ENCODE measurements around the gene PLCH1. TPM values are rescaled to one million over a fixed set of nuclear protein-coding genes. Genes with fewer than 3 reads are reported as not detected.

PLCH1 gene
- total and polyA plus RNA-seq, 2 of the 8 experiments (the other 6 are each of a cell fraction or from before 2014, with no cell fraction given), result 5.8 to 17.2 TPM

GRCh38 chr3:155500194-155500818 is 244.6 kb downstream of the PLCH1 start (continued):
- no peak for TF ChIP-seq MAFK (IDR thresholded peaks at IDR 0.05; ENCODE audit: low read depth, low read length)
- no peak for TF ChIP-seq ZNF274 (IDR thresholded peaks at IDR 0.05; ENCODE audit: borderline replicate concordance, extremely low read depth, low read length)
- no peak for TF ChIP-seq CBX5 (IDR thresholded peaks at IDR 0.05; ENCODE audit: low read depth, low read length)
- TF ChIP-seq TAF7 (optimal IDR thresholded peaks at IDR 0.05; ENCODE audit: borderline replicate concordance, low read depth, low read length), result no peak
- no peak for TF ChIP-seq TEAD4 (IDR thresholded peaks at IDR 0.05; ENCODE audit: low read depth, low read length)

Data from H1 (cell line).